ENCODE data around the gene RRAD.
A peak's percentile ranks its signal among the peaks of the same experiment; 100 is the strongest.
"Not testable (repeated sequence)": the region's sequence is repeated elsewhere in the genome, so short reads cannot be mapped to it uniquely, and the experiment has no call there.

Gene RRAD

GRCh38 chr16:66950971-66951790, 25.8 kb upstream of the RRAD start:
- no peak for FAIRE-seq
- DNase-seq (ENCODE audit: low spot score) = no peak

- no peak for DNase-seq (ENCODE audit: low spot score)
- no peak for FAIRE-seq
Measured at GRCh38 chr16:66950437-66950836, 25.1 kb upstream of the RRAD start.

- FAIRE-seq = no peak
- no peak for DNase-seq (ENCODE audit: low spot score)
Measured at GRCh38 chr16:66949472-66949871, 24.1 kb upstream of the RRAD start.

GRCh38 chr16:66948837-66949225, 23.5 kb upstream of the RRAD start:
- DNase-seq (ENCODE audit: low spot score) (no peak), FAIRE-seq (no peak)

GRCh38 chr16:66948134-66948836, 22.9 kb upstream of the RRAD start:
- DNase-seq (ENCODE audit: low spot score) (no peak), FAIRE-seq (no peak)

- peak; percentile 86 for DNase-seq (ENCODE audit: low spot score)
- no peak for FAIRE-seq
Measured at GRCh38 chr16:66947302-66948065, 22.1 kb upstream of the RRAD start.

- DNase-seq (ENCODE audit: low spot score) (no peak), FAIRE-seq (no peak)
Measured at GRCh38 chr16:66946974-66947301, 21.6 kb upstream of the RRAD start.

- no peak for FAIRE-seq
Measured at GRCh38 chr16:66946541-66946940, 21.2 kb upstream of the RRAD start.

GRCh38 chr16:66945939-66946338, 20.6 kb upstream of the RRAD start:
- DNase-seq (ENCODE audit: low spot score) = no peak
- FAIRE-seq = no peak

More at GRCh38 chr16:66946541-66946940, 21.2 kb upstream of the RRAD start:
- DNase-seq (ENCODE audit: low spot score) = no peak

- DNase-seq (ENCODE audit: low spot score); FAIRE-seq: not testable (repeated sequence)
Measured at GRCh38 chr16:66944971-66945370, 19.6 kb upstream of the RRAD start.

GRCh38 chr16:66944054-66944441, 18.7 kb upstream of the RRAD start:
- FAIRE-seq (no peak), DNase-seq (ENCODE audit: low spot score) (no peak)

- no peak for DNase-seq (ENCODE audit: low spot score)
- no peak for FAIRE-seq
Measured at GRCh38 chr16:66943426-66944053, 18.2 kb upstream of the RRAD start.

- no peak for FAIRE-seq
- DNase-seq (ENCODE audit: low spot score) = no peak
Measured at GRCh38 chr16:66942981-66943380, 17.6 kb upstream of the RRAD start.

GRCh38 chr16:66940236-66940635, 14.9 kb upstream of the RRAD start:
- FAIRE-seq (no peak), DNase-seq (ENCODE audit: low spot score) (no peak)

GRCh38 chr16:66939366-66939765, 14.0 kb upstream of the RRAD start:
- no peak for DNase-seq (ENCODE audit: low spot score)
- no peak for FAIRE-seq

- FAIRE-seq (no peak), DNase-seq (ENCODE audit: low spot score) (no peak)
Measured at GRCh38 chr16:66937725-66938337, 12.5 kb upstream of the RRAD start.

- FAIRE-seq (no peak), DNase-seq (ENCODE audit: low spot score) (no peak)
Measured at GRCh38 chr16:66936889-66937554, 11.7 kb upstream of the RRAD start.

GRCh38 chr16:66936462-66936861, 11.1 kb upstream of the RRAD start:
- FAIRE-seq = no peak
- DNase-seq (ENCODE audit: low spot score) = no peak

GRCh38 chr16:66935314-66936011, 10.1 kb upstream of the RRAD start, which contains the start of gene CES2:
Gene CES2, plus strand, starts transcription at chr16:66935516. Its CDS starts 120 bp downstream, at chr16:66935636.
- DNase-seq (ENCODE audit: low spot score) (peak; percentile 58), FAIRE-seq (peak; percentile 75)

- FAIRE-seq = peak; percentile 66
- DNase-seq (ENCODE audit: low spot score) = not testable (repeated sequence)
Measured at GRCh38 chr16:66934839-66935313, 9.5 kb upstream of the RRAD start.

Measured in urothelium cell line (cell line).